DMS114 treated with DMSO at 0.1 percent for 48 hours (cell line): ENCODE results near the gene TMED10.
"Not testable (repeated sequence)": the region's sequence is repeated elsewhere in the genome, so short reads cannot be mapped to it uniquely, and the experiment has no call there.

Source experiments
- DNase-seq: peaks from one replicate; lab custom pipeline; 2025; ENCODE audit not compliant: unreplicated experiment; lab: John Stamatoyannopoulos, UW

The TMED10 gene

GRCh38 chr14:75162631-75163030, 13.8 kb downstream of the TMED10 start:
- DNase-seq = no peak

GRCh38 chr14:75158843-75159614, 17.4 kb downstream of the TMED10 start:
- no peak for DNase-seq

GRCh38 chr14:75156901-75157300, 19.5 kb downstream of the TMED10 start:
- no peak for DNase-seq

- no peak for DNase-seq
Measured at GRCh38 chr14:75156111-75156510, 20.3 kb downstream of the TMED10 start.

GRCh38 chr14:75155169-75155568, 21.2 kb downstream of the TMED10 start:
- no peak for DNase-seq

- no peak for DNase-seq
Measured at GRCh38 chr14:75153295-75153694, 23.1 kb downstream of the TMED10 start.

GRCh38 chr14:75151851-75152250, 24.6 kb downstream of the TMED10 start:
- DNase-seq = no peak

- DNase-seq = not testable (repeated sequence)
Measured at GRCh38 chr14:75150637-75151036, 25.8 kb downstream of the TMED10 start.

- DNase-seq = no peak
Measured at GRCh38 chr14:75150150-75150549, 26.3 kb downstream of the TMED10 start.

GRCh38 chr14:75147423-75148071, 28.9 kb downstream of the TMED10 start:
- no peak for DNase-seq

GRCh38 chr14:75144944-75145343, 31.5 kb downstream of the TMED10 start:
- no peak for DNase-seq

GRCh38 chr14:75143761-75144527, 32.5 kb downstream of the TMED10 start:
- no peak for DNase-seq

- DNase-seq = no peak
Measured at GRCh38 chr14:75142494-75142893, 33.9 kb downstream of the TMED10 start.

GRCh38 chr14:75141967-75142366, 34.4 kb downstream of the TMED10 start:
- DNase-seq = no peak

GRCh38 chr14:75141062-75141461, 35.4 kb downstream of the TMED10 start:
- DNase-seq = no peak

GRCh38 chr14:75140620-75141019, 35.8 kb downstream of the TMED10 start:
- DNase-seq = no peak

- no peak for DNase-seq
Measured at GRCh38 chr14:75139185-75139584, 37.2 kb downstream of the TMED10 start.

- DNase-seq = no peak
Measured at GRCh38 chr14:75138492-75138891, 37.9 kb downstream of the TMED10 start.

- DNase-seq = no peak
Measured at GRCh38 chr14:75134644-75135043, 41.8 kb downstream of the TMED10 start.

- no peak for DNase-seq
Measured at GRCh38 chr14:75133597-75133996, 42.8 kb downstream of the TMED10 start.

- peak; percentile 71 for DNase-seq
Measured at GRCh38 chr14:75132382-75133086, 43.9 kb downstream of the TMED10 start.
